Activated CD8-positive, alpha-beta T cell treated with anti-CD3 and anti-CD28 coated beads for 36 hours (primary cell): ENCODE results near the gene PRKD1. TPM values are rescaled to one million over a fixed set of nuclear protein-coding genes. Genes with fewer than 3 reads are reported as not detected.

ENCODE experiments used
- ATAC-seq: fragments of 200-7000 bp; cut with Tn5 transposase; one replicate; pipeline ENCODE4 v1.10.0; 2021; ENCODE audit warnings: mild to moderate bottlenecking, moderate library complexity
- CTCF ChIA-PET: fragments of 350-600 bp; sonication (Branson Sonifier 250); formaldehyde crosslinking; loops from one replicate; lab custom pipeline; 2021; ENCODE audit warnings: antibody characterized with exemption; lab: Charles Lee
- POLR2A ChIA-PET: fragments of 350-600 bp; sonication (Branson Sonifier 250); formaldehyde crosslinking; loops from one replicate; lab custom pipeline; 2021; ENCODE audit warnings: antibody characterized with exemption; lab: Charles Lee
- DNase-seq: peaks from one replicate; pipeline ENCODE4 v3.0.0-alpha.2; 2020
- H3K27ac Mint-ChIP-seq: one replicate; pipeline ENCODE4 v1.8.0; 2021; ENCODE audit warnings: mild to moderate bottlenecking, mixed read lengths
- H3K27me3 Mint-ChIP-seq: one replicate; pipeline ENCODE4 v1.8.0; 2021; ENCODE audit warnings: mixed read lengths
- H3K36me3 Mint-ChIP-seq: one replicate; pipeline ENCODE4 v1.8.0; 2021; ENCODE audit warnings: low read depth, mixed read lengths
- H3K4me1 Mint-ChIP-seq: one replicate; pipeline ENCODE4 v1.8.0; 2021; ENCODE audit warnings: low read depth, mixed read lengths
- H3K4me3 Mint-ChIP-seq: one replicate; pipeline ENCODE4 v1.8.0; 2021; ENCODE audit warnings: mild to moderate bottlenecking, moderate library complexity, mixed read lengths
- H3K9me3 Mint-ChIP-seq: one replicate; pipeline ENCODE4 v1.8.0; 2021; ENCODE audit warnings: mixed read lengths
- intact Hi-C: fragments of 100-400 bp; cut with micrococcal nuclease; formaldehyde crosslinking; loops from one replicate; pipeline ENCODE4 v1.10.0; 2022
- total RNA-seq, 2 experiments: library from RNA; stranded (reverse); gene quantifications; one replicate each; pipeline ENCODE4 v1.2.3, GENCODE V29; 2021
- TF ChIP-seq, protein P1 (sequence below): fragments of 200-600 bp; IDR thresholded peaks from one replicate; pipeline ENCODE4 v1.8.0; 2022; ENCODE audit warnings: antibody characterized with exemption, mild to moderate bottlenecking

PRKD1 gene
- total RNA-seq, 2 experiments from 2014 or later, result not detected

GRCh38 chr14:29798811-29799210 is 128.8 kb downstream of the PRKD1 start:
- POLR2A ChIA-PET, result no interaction called here
- H3K4me1 Mint-ChIP-seq, result no peaks in the 10 kb centered on the region
- H3K4me3 Mint-ChIP-seq, result no peak overlapping the region
- peaks cover 2% of the 10 kb centered on the region for H3K9me3 Mint-ChIP-seq
- H3K36me3 Mint-ChIP-seq, result no peaks in the 10 kb centered on the region
- DNase-seq, result no peak
- TF ChIP-seq, protein P1, sequence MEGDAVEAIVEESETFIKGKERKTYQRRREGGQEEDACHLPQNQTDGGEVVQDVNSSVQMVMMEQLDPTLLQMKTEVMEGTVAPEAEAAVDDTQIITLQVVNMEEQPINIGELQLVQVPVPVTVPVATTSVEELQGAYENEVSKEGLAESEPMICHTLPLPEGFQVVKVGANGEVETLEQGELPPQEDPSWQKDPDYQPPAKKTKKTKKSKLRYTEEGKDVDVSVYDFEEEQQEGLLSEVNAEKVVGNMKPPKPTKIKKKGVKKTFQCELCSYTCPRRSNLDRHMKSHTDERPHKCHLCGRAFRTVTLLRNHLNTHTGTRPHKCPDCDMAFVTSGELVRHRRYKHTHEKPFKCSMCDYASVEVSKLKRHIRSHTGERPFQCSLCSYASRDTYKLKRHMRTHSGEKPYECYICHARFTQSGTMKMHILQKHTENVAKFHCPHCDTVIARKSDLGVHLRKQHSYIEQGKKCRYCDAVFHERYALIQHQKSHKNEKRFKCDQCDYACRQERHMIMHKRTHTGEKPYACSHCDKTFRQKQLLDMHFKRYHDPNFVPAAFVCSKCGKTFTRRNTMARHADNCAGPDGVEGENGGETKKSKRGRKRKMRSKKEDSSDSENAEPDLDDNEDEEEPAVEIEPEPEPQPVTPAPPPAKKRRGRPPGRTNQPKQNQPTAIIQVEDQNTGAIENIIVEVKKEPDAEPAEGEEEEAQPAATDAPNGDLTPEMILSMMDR, result no peak
- intact Hi-C loops, result no loop called here
- CTCF ChIA-PET, result interaction anchor here (1.2 kb wide), 1 partner anchor 11 kb away, joined by 4 read pairs; no protein-coding TSS in a partner anchor
- ATAC-seq, result no peak
- no peak overlapping the region for H3K27ac Mint-ChIP-seq
- no peaks in the 10 kb centered on the region for H3K27me3 Mint-ChIP-seq

GRCh38 chr14:29798108-29798663 is 129.5 kb downstream of the PRKD1 start:
- Mint-ChIP-seq H3K4me1 (no peaks in the 10 kb centered on the region), H3K27me3 (no peaks in the 10 kb centered on the region), H3K4me3 (no peak overlapping the region), H3K27ac (no peak overlapping the region), H3K9me3 (peaks cover 2% of the 10 kb centered on the region), H3K36me3 (no peaks in the 10 kb centered on the region)
- intact Hi-C loops, result no loop called here
- ATAC-seq (no peak), DNase-seq (no peak)
- TF ChIP-seq, protein P1, result no peak
- ChIA-PET CTCF (interaction anchor here (1.2 kb wide), 1 partner anchor 10 kb away, joined by 4 read pairs; no protein-coding TSS in a partner anchor), POLR2A (no interaction called here)

GRCh38 chr14:29796853-29797252 is 130.8 kb downstream of the PRKD1 start:
- TF ChIP-seq, protein P1, result no peak
- Mint-ChIP-seq H3K4me1 (no peaks in the 10 kb centered on the region), H3K27ac (no peak overlapping the region), H3K4me3 (no peak overlapping the region), H3K27me3 (no peaks in the 10 kb centered on the region), H3K36me3 (no peaks in the 10 kb centered on the region), H3K9me3 (peaks cover 2% of the 10 kb centered on the region)
- intact Hi-C loops, result no loop called here
- no peak for DNase-seq
- ChIA-PET CTCF (no interaction called here), POLR2A (no interaction called here)
- ATAC-seq, result no peak

- ATAC-seq (no peak), DNase-seq (no peak)
- Mint-ChIP-seq H3K36me3 (no peaks in the 10 kb centered on the region), H3K27me3 (no peaks in the 10 kb centered on the region), H3K27ac (no peak overlapping the region), H3K9me3 (peaks cover 5% of the 10 kb centered on the region), H3K4me1 (no peaks in the 10 kb centered on the region), H3K4me3 (no peak overlapping the region)
- ChIA-PET CTCF (interaction anchor here (0.6 kb wide), 1 partner anchor 96 kb away, joined by 3 read pairs; no protein-coding TSS in a partner anchor), POLR2A (no interaction called here)
- intact Hi-C loops, result no loop called here
- TF ChIP-seq, protein P1, result no peak
Measured at GRCh38 chr14:29789475-29789874, 138.2 kb downstream of the PRKD1 start.

GRCh38 chr14:29788093-29788492 is 139.6 kb downstream of the PRKD1 start:
- Mint-ChIP-seq H3K9me3 (peaks cover 8% of the 10 kb centered on the region), H3K4me1 (no peaks in the 10 kb centered on the region), H3K27ac (no peak overlapping the region), H3K27me3 (no peaks in the 10 kb centered on the region), H3K4me3 (no peak overlapping the region), H3K36me3 (no peaks in the 10 kb centered on the region)
- no peak for ATAC-seq
- TF ChIP-seq, protein P1, result no peak
- intact Hi-C loops, result no loop called here
- ChIA-PET POLR2A (no interaction called here), CTCF (interaction anchor here (1.6 kb wide), 1 partner anchor 10 kb away, joined by 4 read pairs; no protein-coding TSS in a partner anchor)
- DNase-seq, result no peak
